GM19463 (cell line): ENCODE data around the gene MIB2.

Experiments used
- ATAC-seq: cut with Tn5 transposase; IDR thresholded peaks from one replicate; pipeline ENCODE4 v1.9.1; 2021; ENCODE audit warnings: mild to moderate bottlenecking, moderate library complexity; ENCODE audit not compliant: unreplicated experiment

MIB2 gene

GRCh38 chr1:1677718-1678580 lies 62.6 kb downstream of the MIB2 start:
- peak; percentile 53 for ATAC-seq

- no peak for ATAC-seq
Measured at GRCh38 chr1:1678581-1679380, 63.5 kb downstream of the MIB2 start.
